KG1 (cell line): ENCODE measurements around the gene CFAP53.

ENCODE experiments used
- DNase-seq: peaks from one replicate; lab custom pipeline; 2025; lab: John Stamatoyannopoulos, UW

CFAP53 gene

GRCh38 chr18:50193796-50194630 lies 72.3 kb downstream of the CFAP53 start:
- DNase-seq = no peak

GRCh38 chr18:50192995-50193795 lies 73.1 kb downstream of the CFAP53 start:
- no peak for DNase-seq

GRCh38 chr18:50190926-50191325 lies 75.4 kb downstream of the CFAP53 start:
- no peak for DNase-seq

GRCh38 chr18:50190236-50190635 lies 76.1 kb downstream of the CFAP53 start:
- no peak for DNase-seq

- no peak for DNase-seq
Observed at GRCh38 chr18:50189160-50189559, 77.1 kb downstream of the CFAP53 start.

GRCh38 chr18:50188652-50189051 lies 77.6 kb downstream of the CFAP53 start:
- DNase-seq = no peak

- DNase-seq = no peak
Observed at GRCh38 chr18:50187659-50188058, 78.6 kb downstream of the CFAP53 start.

- DNase-seq = no peak
Observed at GRCh38 chr18:50186385-50186784, 79.9 kb downstream of the CFAP53 start.

- no peak for DNase-seq
Observed at GRCh38 chr18:50183556-50183955, 82.7 kb downstream of the CFAP53 start.

GRCh38 chr18:50182511-50182910 lies 83.8 kb downstream of the CFAP53 start:
- DNase-seq = no peak

- no peak for DNase-seq
Observed at GRCh38 chr18:50181590-50181989, 84.7 kb downstream of the CFAP53 start.

GRCh38 chr18:50179465-50179864 lies 86.8 kb downstream of the CFAP53 start:
- no peak for DNase-seq

- DNase-seq = no peak
Observed at GRCh38 chr18:50177294-50177992, 88.9 kb downstream of the CFAP53 start.
